ENCODE results near the gene NCAPD2. TPM values are rescaled to one million over a fixed set of nuclear protein-coding genes. Genes with fewer than 3 reads are reported as not detected.

The NCAPD2 gene
- total and polyA plus RNA-seq, 2 of the 4 experiments (the other 2 are of a cell fraction): 35.6 to 57.9 TPM

DNA sequence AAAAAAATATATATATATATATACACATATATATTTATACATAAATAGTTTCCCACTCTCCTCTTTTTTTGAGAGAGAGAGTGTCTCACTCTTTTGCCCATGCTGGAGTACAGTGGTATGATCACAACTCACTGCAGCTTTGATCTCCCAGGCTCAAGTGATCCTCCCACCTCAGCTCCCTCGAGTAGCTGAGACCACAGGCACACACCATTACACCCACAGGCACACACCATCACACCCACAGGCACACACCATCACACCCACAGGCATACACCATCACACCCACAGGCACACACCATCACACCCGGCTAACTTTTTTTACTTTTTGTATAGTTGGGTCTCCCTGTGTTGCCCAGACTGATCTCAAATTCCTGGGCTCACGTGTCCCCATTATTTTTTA, 26.3 kb downstream of the NCAPD2 start:
- ATAC-seq (ENCODE audit: low read depth) (no peak), DNase-seq (no peak)
- Histone ChIP-seq H3K18ac (ENCODE audit: low read depth, low read length) (no peak overlapping the region), H2AFZ (replicated peaks; ENCODE audit: low read length, poor library complexity) (no peak overlapping the region), H2BK120ac (ENCODE audit: low read depth, low read length) (no peak overlapping the region), H3K27me3 (ENCODE audit: control insufficient read depth, insufficient read depth, low read length) (no peaks in the 10 kb centered on the region), H3K23ac (ENCODE audit: low read depth, low read length) (no peak overlapping the region), H3K9ac (ENCODE audit: low read depth, low read length) (no peak overlapping the region), H3K36me3 (ENCODE audit: control insufficient read depth, insufficient read depth, low read length) (peaks cover 57% of the 10 kb centered on the region), H3K14ac (replicated peaks; ENCODE audit: low read depth, low read length) (no peak overlapping the region), H3K56ac (ENCODE audit: extremely low read depth, insufficient read depth, low read length) (no peak overlapping the region), H2BK5ac (ENCODE audit: low read depth, low read length, poor library complexity, severe bottlenecking) (no peak overlapping the region), H4K5ac (ENCODE audit: low read depth, low read length) (no peak overlapping the region), H2AK9ac (replicated peaks; ENCODE audit: low read depth, low read length, poor library complexity) (peak overlapping the region; percentile 55), H3K79me1 (ENCODE audit: low read depth in 1 of 2, low read length in 2 of 2) (peaks cover 15 to 18% of the 10 kb centered on the region in 2 experiments), H3K4me3 (ENCODE audit: insufficient read depth, low read depth, low read length) (no peak overlapping the region), H4K91ac (ENCODE audit: insufficient read depth, low read depth, low read length) (no peak overlapping the region), H3K27ac (ENCODE audit: insufficient read depth, low read length) (no peak overlapping the region), H4K20me1 (ENCODE audit: insufficient read depth, low read length) (no peaks in the 10 kb centered on the region), H2AK5ac (ENCODE audit: low read depth, low read length) (no peak overlapping the region), H2BK20ac (ENCODE audit: low read depth, low read length) (no peak overlapping the region), H3K4me2 (ENCODE audit: low read depth, low read length) (no peak overlapping the region), H3K4ac (ENCODE audit: low read depth, low read length) (no peak overlapping the region), H3K9me1 (ENCODE audit: insufficient read depth, low read length) (no peaks in the 10 kb centered on the region), H4K8ac (ENCODE audit: low read depth in 2 of 2, low read length in 2 of 2) (no peak overlapping the region), H2BK15ac (ENCODE audit: low read depth, low read length) (no peak overlapping the region), H3K9me3 (ENCODE audit: control insufficient read depth, insufficient read depth, low read length) (no peaks in the 10 kb centered on the region), H3K4me1 (ENCODE audit: control insufficient read depth, insufficient read depth, low read length) (no peaks in the 10 kb centered on the region)
- WGBS, 2 experiments (ENCODE audit: extremely low coverage in 2 of 2, insufficient read length in 1 of 2): no CpG with 5 or more reads among the region's 3 CpGs
- TF ChIP-seq, protein P1, sequence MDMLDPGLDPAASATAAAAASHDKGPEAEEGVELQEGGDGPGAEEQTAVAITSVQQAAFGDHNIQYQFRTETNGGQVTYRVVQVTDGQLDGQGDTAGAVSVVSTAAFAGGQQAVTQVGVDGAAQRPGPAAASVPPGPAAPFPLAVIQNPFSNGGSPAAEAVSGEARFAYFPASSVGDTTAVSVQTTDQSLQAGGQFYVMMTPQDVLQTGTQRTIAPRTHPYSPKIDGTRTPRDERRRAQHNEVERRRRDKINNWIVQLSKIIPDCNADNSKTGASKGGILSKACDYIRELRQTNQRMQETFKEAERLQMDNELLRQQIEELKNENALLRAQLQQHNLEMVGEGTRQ (IDR thresholded peaks at IDR 0.05; ENCODE audit: low read depth, low read length): no peak
- TF ChIP-seq CEBPB (IDR thresholded peaks at IDR 0.05; ENCODE audit: low read depth, low read length): no peak
- TF ChIP-seq MAZ (IDR thresholded peaks at IDR 0.05; ENCODE audit: borderline replicate concordance, low read depth, low read length): no peak
- ChIA-PET POLR2A (ENCODE audit: unreplicated experiment) (interaction anchor here (0.6 kb wide), 1 partner anchor 15 kb away, joined by 3 read pairs; no protein-coding TSS in a partner anchor), CTCF (interaction anchor here (0.7 kb wide), 1 partner anchor 13 kb away, joined by 3 read pairs; no protein-coding TSS in a partner anchor)
- in situ Hi-C loops (cut with MboI; ENCODE audit: low sequenced_read_pairs) (no loop called here), dilution Hi-C loops (cut with HindIII; ENCODE audit: low sequenced_read_pairs, unreplicated experiment) (no loop called here), intact Hi-C loops (cut with micrococcal nuclease) (no loop called here)
- no TSS peak for BruUV-seq (replicated peaks)
